ENCODE measurements around the gene COL6A1. TPM values are rescaled to one million over a fixed set of nuclear protein-coding genes. Genes with fewer than 3 reads are reported as not detected.
A peak's percentile ranks its signal among the peaks of the same experiment; 100 is the strongest.

Gene COL6A1
- total RNA-seq, 2 donors from 2014 or later: 39.8 to 131 TPM

DNA sequence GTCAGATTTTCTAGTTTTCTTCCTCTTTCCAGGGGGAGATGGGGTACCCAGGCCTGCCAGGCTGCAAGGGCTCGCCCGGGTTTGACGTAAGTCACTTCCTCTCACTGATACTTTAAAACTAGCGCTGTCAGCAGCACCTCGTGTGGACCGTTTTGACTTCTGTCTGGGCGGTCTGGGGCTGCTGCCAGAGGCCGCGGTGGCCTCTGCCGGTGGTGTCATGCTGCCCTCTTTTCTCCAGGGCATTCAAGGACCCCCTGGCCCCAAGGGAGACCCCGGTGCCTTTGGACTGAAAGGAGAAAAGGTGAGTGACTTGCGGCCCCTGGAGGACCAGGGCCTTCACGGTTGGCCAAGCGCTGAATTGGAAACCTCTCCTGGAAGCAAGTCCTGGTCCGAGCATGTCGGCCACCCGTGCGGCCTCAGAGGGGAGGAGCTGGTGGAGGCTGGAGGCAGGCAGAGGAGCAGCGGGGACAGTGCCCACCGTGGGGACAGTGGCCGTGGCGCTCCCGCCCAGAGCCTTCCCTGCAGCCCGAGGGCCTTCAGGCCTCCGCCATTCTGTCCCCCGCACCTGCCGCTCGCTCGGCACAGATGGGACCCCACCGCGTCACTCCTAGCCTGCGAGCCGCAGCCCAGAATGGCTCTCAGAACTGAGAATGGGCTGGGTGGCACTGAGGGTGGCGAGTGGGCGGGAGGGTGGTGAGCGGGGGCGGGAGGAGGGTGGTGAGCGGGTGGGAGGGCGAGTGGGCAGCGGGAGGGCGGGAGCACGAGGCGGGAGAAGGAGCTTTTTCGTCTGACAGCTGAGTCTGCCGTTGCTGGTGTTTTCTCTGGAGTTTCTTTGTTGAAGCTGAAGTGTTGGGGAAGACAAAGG is 9.4 kb downstream of the COL6A1 start:
- no peaks in the 10 kb centered on the region for H3K36me3 ChIP-seq

GRCh38 chr21:45991606-45992300 is 10.2 kb downstream of the COL6A1 start:
- peak; percentile 15 for DNase-seq
- no peaks in the 10 kb centered on the region for H3K9me3 ChIP-seq
- TF ChIP-seq, protein P1, sequence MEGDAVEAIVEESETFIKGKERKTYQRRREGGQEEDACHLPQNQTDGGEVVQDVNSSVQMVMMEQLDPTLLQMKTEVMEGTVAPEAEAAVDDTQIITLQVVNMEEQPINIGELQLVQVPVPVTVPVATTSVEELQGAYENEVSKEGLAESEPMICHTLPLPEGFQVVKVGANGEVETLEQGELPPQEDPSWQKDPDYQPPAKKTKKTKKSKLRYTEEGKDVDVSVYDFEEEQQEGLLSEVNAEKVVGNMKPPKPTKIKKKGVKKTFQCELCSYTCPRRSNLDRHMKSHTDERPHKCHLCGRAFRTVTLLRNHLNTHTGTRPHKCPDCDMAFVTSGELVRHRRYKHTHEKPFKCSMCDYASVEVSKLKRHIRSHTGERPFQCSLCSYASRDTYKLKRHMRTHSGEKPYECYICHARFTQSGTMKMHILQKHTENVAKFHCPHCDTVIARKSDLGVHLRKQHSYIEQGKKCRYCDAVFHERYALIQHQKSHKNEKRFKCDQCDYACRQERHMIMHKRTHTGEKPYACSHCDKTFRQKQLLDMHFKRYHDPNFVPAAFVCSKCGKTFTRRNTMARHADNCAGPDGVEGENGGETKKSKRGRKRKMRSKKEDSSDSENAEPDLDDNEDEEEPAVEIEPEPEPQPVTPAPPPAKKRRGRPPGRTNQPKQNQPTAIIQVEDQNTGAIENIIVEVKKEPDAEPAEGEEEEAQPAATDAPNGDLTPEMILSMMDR (IDR thresholded peaks at IDR 0.05): no peak
- H3K4me1 ChIP-seq: no peaks in the 10 kb centered on the region
- no peak overlapping the region for H3K4me3 ChIP-seq
- H3K9ac ChIP-seq (ENCODE audit: low read depth in 2 of 2, low read length in 2 of 2): no peak overlapping the region
- no peak overlapping the region for H3K27ac ChIP-seq
- intact Hi-C loops (cut with DNase I): no loop called here
- no peaks in the 10 kb centered on the region for H3K36me3 ChIP-seq
- H3K27me3 ChIP-seq: no peaks in the 10 kb centered on the region

More for the DNA sequence above, 9.4 kb downstream of the COL6A1 start:
- no peaks in the 10 kb centered on the region for H3K9me3 ChIP-seq
- no peaks in the 10 kb centered on the region for H3K4me1 ChIP-seq
- DNase-seq: peak; percentile 12
- no peak overlapping the region for H3K4me3 ChIP-seq
- TF ChIP-seq, protein P1 (IDR thresholded peaks at IDR 0.05): no peak
- intact Hi-C loops (cut with DNase I): no loop called here
- H3K9ac ChIP-seq (ENCODE audit: low read depth in 2 of 2, low read length in 2 of 2): no peak overlapping the region
- no peaks in the 10 kb centered on the region for H3K27me3 ChIP-seq
- H3K27ac ChIP-seq: no peak overlapping the region

GRCh38 chr21:45992301-45993209 is 11.0 kb downstream of the COL6A1 start:
- no peak overlapping the region for H3K27ac ChIP-seq
- no peak overlapping the region for H3K4me3 ChIP-seq
- H3K9ac ChIP-seq (ENCODE audit: low read depth in 2 of 2, low read length in 2 of 2): no peak overlapping the region
- no peaks in the 10 kb centered on the region for H3K9me3 ChIP-seq
- TF ChIP-seq, protein P1 (IDR thresholded peaks at IDR 0.05): no peak
- no peaks in the 10 kb centered on the region for H3K36me3 ChIP-seq
- H3K4me1 ChIP-seq: no peaks in the 10 kb centered on the region
- intact Hi-C loops (cut with DNase I): no loop called here
- DNase-seq: peak; percentile 16
- H3K27me3 ChIP-seq: no peaks in the 10 kb centered on the region

GRCh38 chr21:45993210-45994085 is 11.9 kb downstream of the COL6A1 start:
- H3K27me3 ChIP-seq: no peaks in the 10 kb centered on the region
- H3K9me3 ChIP-seq: no peaks in the 10 kb centered on the region
- no peak overlapping the region for H3K4me3 ChIP-seq
- no peaks in the 10 kb centered on the region for H3K36me3 ChIP-seq
- intact Hi-C loops (cut with DNase I): no loop called here
- H3K4me1 ChIP-seq: no peaks in the 10 kb centered on the region
- TF ChIP-seq, protein P1 (IDR thresholded peaks at IDR 0.05): no peak
- DNase-seq: peak; percentile 12
- no peak overlapping the region for H3K27ac ChIP-seq
- H3K9ac ChIP-seq (ENCODE audit: low read depth in 2 of 2, low read length in 2 of 2): no peak overlapping the region

Measured in colonic mucosa (tissue), 4 donors.